ENCODE results near the gene USP44. TPM values are rescaled to one million over a fixed set of nuclear protein-coding genes. Genes with fewer than 3 reads are reported as not detected.
"Not testable (repeated sequence)": the region's sequence is repeated elsewhere in the genome, so short reads cannot be mapped to it uniquely, and the experiment has no call there.

Gene USP44
- total and polyA plus RNA-seq, 2 of the 4 experiments (the other 2 are of a cell fraction) = 13.0 to 33.5 TPM

DNA sequence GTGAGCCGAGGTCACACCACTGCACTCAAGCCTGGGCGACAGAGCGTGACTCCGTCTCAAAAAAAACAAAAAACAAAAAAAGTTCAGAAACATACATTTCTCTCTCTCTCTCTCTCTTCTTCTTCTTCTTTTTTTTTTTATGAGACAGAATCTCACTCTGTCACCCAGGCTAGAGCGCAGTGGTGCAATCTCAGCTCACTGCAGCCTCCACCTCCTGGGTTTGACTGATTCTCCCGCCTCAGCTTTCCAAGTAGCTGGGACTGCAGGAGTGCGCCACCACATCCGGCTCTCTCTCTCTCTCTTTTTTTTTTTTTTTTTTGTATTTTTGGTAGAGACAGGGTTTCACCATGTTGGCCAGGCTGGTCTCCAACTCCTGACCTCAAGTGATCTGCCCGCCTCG, 16.8 kb upstream of the USP44 start:
- whole genome bisulfite sequencing, 2 experiments (ENCODE audit: extremely low coverage in 2 of 2, insufficient read length in 1 of 2) = 82% methylated on average over 3 of the region's 10 CpGs; no CpG with 5 or more reads in 1 of the 2 experiments
- H2AK5ac ChIP-seq (ENCODE audit: low read depth, low read length); ATAC-seq (ENCODE audit: low read depth); H4K20me1 ChIP-seq (ENCODE audit: insufficient read depth, low read length); H3K4ac ChIP-seq (ENCODE audit: low read depth, low read length); intact Hi-C loops (cut with micrococcal nuclease); H3K36me3 ChIP-seq (ENCODE audit: control insufficient read depth, insufficient read depth, low read length); H2AFZ ChIP-seq (replicated peaks; ENCODE audit: low read length, poor library complexity); H3K14ac ChIP-seq (replicated peaks; ENCODE audit: low read depth, low read length); H3K27me3 ChIP-seq (ENCODE audit: control insufficient read depth, insufficient read depth, low read length); H2BK20ac ChIP-seq (ENCODE audit: low read depth, low read length); DNase-seq; H3K79me1 ChIP-seq (ENCODE audit: low read depth in 1 of 2, low read length in 2 of 2); H3K27ac ChIP-seq (ENCODE audit: insufficient read depth, low read length); H3K4me1 ChIP-seq (ENCODE audit: control insufficient read depth, insufficient read depth, low read length); H3K18ac ChIP-seq (ENCODE audit: low read depth, low read length); H2BK120ac ChIP-seq (ENCODE audit: low read depth, low read length); H3K4me3 ChIP-seq (ENCODE audit: insufficient read depth, low read depth, low read length); H3K9me3 ChIP-seq (ENCODE audit: control insufficient read depth, insufficient read depth, low read length); H4K5ac ChIP-seq (ENCODE audit: low read depth, low read length); H3K56ac ChIP-seq (ENCODE audit: extremely low read depth, insufficient read depth, low read length); H2AK9ac ChIP-seq (replicated peaks; ENCODE audit: low read depth, low read length, poor library complexity); POLR2A ChIA-PET (ENCODE audit: unreplicated experiment); in situ Hi-C loops (cut with MboI; ENCODE audit: low sequenced_read_pairs); H2BK15ac ChIP-seq (ENCODE audit: low read depth, low read length); H3K9me1 ChIP-seq (ENCODE audit: insufficient read depth, low read length); BruUV-seq (replicated peaks); H3K23ac ChIP-seq (ENCODE audit: low read depth, low read length); H2BK5ac ChIP-seq (ENCODE audit: low read depth, low read length, poor library complexity, severe bottlenecking); H3K4me2 ChIP-seq (ENCODE audit: low read depth, low read length); H4K8ac ChIP-seq (ENCODE audit: low read depth in 2 of 2, low read length in 2 of 2); H4K91ac ChIP-seq (ENCODE audit: insufficient read depth, low read depth, low read length); dilution Hi-C loops (cut with HindIII; ENCODE audit: low sequenced_read_pairs, unreplicated experiment); H3K9ac ChIP-seq (ENCODE audit: low read depth, low read length): not testable (repeated sequence)
- CTCF ChIA-PET = interaction anchor here (0.7 kb wide), 1 partner anchor 34 kb away, joined by 4 read pairs; no protein-coding TSS in a partner anchor

Data from IMR-90 (cell line).